ENCODE data around the gene KIRREL3.

DNA sequence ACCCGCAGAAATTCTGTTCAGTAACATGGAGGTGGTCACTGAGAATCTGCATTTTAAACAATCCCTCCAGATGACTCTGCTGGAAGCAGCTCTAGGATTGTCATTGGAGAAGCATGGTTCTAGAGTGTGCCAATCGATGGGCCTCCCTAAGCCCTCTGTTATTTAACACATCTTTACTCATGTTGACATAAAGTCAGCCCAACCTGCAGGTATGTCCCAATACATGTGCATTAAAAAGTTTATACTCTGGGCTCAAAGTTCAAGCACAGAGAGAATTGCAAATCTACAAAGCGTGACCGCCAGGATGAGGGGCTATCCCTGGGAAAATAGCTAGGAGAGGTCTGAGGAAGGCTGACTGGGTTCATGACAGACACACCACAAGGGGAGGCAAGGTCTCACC, 116.4 kb downstream of the KIRREL3 start:
- TF ChIP-seq POLR2AphosphoS5 (IDR thresholded peaks at IDR 0.05) (no peak), CTCF (IDR thresholded peaks at IDR 0.05 in 8 of 11, conservative IDR thresholded peaks at IDR 0.05 in 3 of 11) (no peak), POLR2A (IDR thresholded peaks at IDR 0.05) (no peak)
